Type B pancreatic cell (in vitro differentiated cells): Measurements from ENCODE around the gene PPFIA1. TPM values are rescaled to one million over a fixed set of nuclear protein-coding genes. Genes with fewer than 3 reads are reported as not detected.

Experiments used
- DNase-seq: peaks from one replicate; pipeline ENCODE4 v3.0.0; 2021; ENCODE audit warnings: mixed read lengths; ENCODE audit not compliant: unreplicated experiment; ENCODE audit errors: extremely low spot score
- H3K27ac Mint-ChIP-seq: 2 replicates; pipeline ENCODE4 v1.8.0; 2021; ENCODE audit warnings: mild to moderate bottlenecking, mixed read lengths
- H3K27me3 Mint-ChIP-seq: 2 replicates; pipeline ENCODE4 v1.8.0; 2021; ENCODE audit warnings: mixed read lengths
- H3K36me3 Mint-ChIP-seq: 2 replicates; pipeline ENCODE4 v1.8.0; 2021; ENCODE audit warnings: mixed read lengths
- H3K4me1 Mint-ChIP-seq: one replicate; pipeline ENCODE4 v1.8.0; 2021; ENCODE audit warnings: mixed read lengths; ENCODE audit not compliant: unreplicated experiment
- H3K4me3 Mint-ChIP-seq: 2 replicates; pipeline ENCODE4 v1.8.0; 2021; ENCODE audit warnings: mild to moderate bottlenecking, mixed read lengths
- H3K9me3 Mint-ChIP-seq: 2 replicates; pipeline ENCODE4 v1.8.0; 2021; ENCODE audit warnings: mixed read lengths
- total RNA-seq: library from RNA; stranded (reverse); gene quantifications from 2 replicates; pipeline ENCODE4 v1.2.1, GENCODE V29; 2021; ENCODE audit warnings: low replicate concordance
- TF ChIP-seq, protein P1 (sequence below): fragments of 200-600 bp; sonication (generic); conservative IDR thresholded peaks from 2 replicates; pipeline ENCODE4 v1.5.0; 2021; ENCODE audit warnings: antibody characterized with exemption, mild to moderate bottlenecking

Gene PPFIA1
- total RNA-seq, 1 donor from 2014 or later: 57.0 TPM

DNA sequence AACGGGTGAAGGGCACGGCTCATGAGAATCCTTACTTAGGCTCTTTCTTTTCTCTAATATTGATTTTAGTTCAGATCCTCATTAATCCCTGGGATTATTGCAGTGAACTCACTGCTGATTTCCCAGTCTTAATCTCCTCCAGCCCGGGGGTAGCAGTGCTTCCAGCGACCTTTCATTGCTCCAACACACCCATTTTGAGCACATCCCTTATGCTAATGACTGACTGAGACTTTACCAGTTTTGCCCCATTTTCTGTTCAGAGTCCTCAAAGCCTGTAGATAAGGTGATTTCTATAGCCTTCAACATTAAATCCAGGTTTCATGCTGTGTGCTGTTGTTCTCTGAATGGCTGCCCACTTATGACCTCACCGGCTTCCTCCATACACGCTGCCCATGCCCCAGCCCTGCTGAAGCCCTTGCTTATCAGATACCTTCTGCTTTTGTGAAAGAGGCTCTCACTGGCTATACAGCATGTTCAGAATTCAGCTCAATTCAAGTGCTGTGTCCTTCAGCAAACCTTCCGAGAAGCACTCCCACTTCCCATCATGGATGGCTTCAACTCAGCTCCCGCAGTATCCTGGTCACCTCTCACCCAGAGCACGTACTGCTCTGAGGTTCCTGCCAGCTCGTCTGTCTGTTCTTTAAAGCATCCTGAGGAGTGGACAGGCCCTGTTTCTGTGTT lies 49.0 kb downstream of the PPFIA1 start:
- Mint-ChIP-seq H3K4me1 (peaks cover 21% of the 10 kb centered on the region), H3K27me3 (no peaks in the 10 kb centered on the region), H3K27ac (no peak overlapping the region)

GRCh38 chr11:70322666-70323065 lies 52.2 kb downstream of the PPFIA1 start:
- no peaks in the 10 kb centered on the region for H3K27me3 Mint-ChIP-seq
- H3K36me3 Mint-ChIP-seq: peaks cover 19% of the 10 kb centered on the region
- no peak for DNase-seq

More for the DNA sequence above, 49.0 kb downstream of the PPFIA1 start:
- TF ChIP-seq, protein P1, sequence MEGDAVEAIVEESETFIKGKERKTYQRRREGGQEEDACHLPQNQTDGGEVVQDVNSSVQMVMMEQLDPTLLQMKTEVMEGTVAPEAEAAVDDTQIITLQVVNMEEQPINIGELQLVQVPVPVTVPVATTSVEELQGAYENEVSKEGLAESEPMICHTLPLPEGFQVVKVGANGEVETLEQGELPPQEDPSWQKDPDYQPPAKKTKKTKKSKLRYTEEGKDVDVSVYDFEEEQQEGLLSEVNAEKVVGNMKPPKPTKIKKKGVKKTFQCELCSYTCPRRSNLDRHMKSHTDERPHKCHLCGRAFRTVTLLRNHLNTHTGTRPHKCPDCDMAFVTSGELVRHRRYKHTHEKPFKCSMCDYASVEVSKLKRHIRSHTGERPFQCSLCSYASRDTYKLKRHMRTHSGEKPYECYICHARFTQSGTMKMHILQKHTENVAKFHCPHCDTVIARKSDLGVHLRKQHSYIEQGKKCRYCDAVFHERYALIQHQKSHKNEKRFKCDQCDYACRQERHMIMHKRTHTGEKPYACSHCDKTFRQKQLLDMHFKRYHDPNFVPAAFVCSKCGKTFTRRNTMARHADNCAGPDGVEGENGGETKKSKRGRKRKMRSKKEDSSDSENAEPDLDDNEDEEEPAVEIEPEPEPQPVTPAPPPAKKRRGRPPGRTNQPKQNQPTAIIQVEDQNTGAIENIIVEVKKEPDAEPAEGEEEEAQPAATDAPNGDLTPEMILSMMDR: no peak
- no peaks in the 10 kb centered on the region for H3K9me3 Mint-ChIP-seq
- peaks cover 7% of the 10 kb centered on the region for H3K36me3 Mint-ChIP-seq
- no peak overlapping the region for H3K4me3 Mint-ChIP-seq
- DNase-seq: no peak

DNA sequence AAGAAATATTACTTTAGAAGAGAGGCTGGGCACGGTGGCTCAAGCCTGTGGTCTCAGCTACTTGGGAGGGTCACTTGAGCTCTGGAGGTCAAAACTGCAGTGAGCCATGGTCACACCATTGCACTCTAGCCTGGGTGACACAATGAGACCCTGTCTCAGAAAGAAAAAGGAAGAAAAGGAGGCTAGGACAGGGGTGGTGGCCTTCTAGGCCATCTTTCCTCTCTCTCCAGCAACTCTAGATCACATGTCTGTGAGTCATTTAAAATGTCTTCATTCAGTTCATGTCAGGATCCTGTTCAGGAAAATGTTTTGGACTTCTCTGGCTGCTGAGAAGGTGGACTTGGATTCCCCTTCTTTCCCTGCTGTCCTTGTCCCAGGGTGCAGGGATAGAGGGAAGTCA lies 53.3 kb downstream of the PPFIA1 start:
- no peaks in the 10 kb centered on the region for H3K9me3 Mint-ChIP-seq
- no peak for DNase-seq
- H3K36me3 Mint-ChIP-seq: peaks cover 30% of the 10 kb centered on the region
- no peaks in the 10 kb centered on the region for H3K27me3 Mint-ChIP-seq
- H3K4me3 Mint-ChIP-seq: no peak overlapping the region
- TF ChIP-seq, protein P1: no peak
- peak overlapping the region; percentile 24 for H3K27ac Mint-ChIP-seq
- peaks cover 17% of the 10 kb centered on the region for H3K4me1 Mint-ChIP-seq

More at GRCh38 chr11:70322666-70323065, 52.2 kb downstream of the PPFIA1 start:
- H3K27ac Mint-ChIP-seq: no peak overlapping the region
- H3K4me3 Mint-ChIP-seq: no peak overlapping the region
- H3K4me1 Mint-ChIP-seq: peaks cover 17% of the 10 kb centered on the region
- no peaks in the 10 kb centered on the region for H3K9me3 Mint-ChIP-seq
- TF ChIP-seq, protein P1: no peak

- no peaks in the 10 kb centered on the region for H3K9me3 Mint-ChIP-seq
- TF ChIP-seq, protein P1: no peak
- DNase-seq: no peak
- H3K4me3 Mint-ChIP-seq: no peak overlapping the region
- H3K27me3 Mint-ChIP-seq: no peaks in the 10 kb centered on the region
- H3K27ac Mint-ChIP-seq: no peak overlapping the region
- H3K36me3 Mint-ChIP-seq: peaks cover 32% of the 10 kb centered on the region
- H3K4me1 Mint-ChIP-seq: peaks cover 17% of the 10 kb centered on the region
These were observed 54.1 kb downstream of the PPFIA1 start for GRCh38 chr11:70324376-70325115.

DNA sequence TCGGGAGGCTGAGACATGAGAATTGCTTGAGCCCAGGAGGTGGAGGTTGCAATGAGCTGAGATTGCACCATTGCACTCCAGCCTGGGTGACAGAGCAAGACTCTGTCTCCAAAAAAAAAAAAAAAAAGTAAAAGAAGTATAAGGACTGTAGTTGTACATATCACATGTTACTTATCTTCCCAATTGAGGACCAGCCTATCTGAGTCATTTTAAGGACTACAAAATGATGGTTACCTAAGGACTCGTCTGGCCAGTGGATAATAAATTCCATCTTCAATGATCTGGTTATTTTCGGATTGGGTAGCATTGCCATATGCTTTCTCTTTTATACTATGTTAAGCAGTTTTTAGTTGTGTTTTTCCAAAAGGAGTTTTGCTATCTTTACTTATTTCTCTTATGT lies 55.3 kb downstream of the PPFIA1 start:
- TF ChIP-seq, protein P1: no peak
- DNase-seq: no peak
- Mint-ChIP-seq H3K9me3 (no peaks in the 10 kb centered on the region), H3K27ac (no peak overlapping the region), H3K4me1 (peaks cover 17% of the 10 kb centered on the region), H3K36me3 (peaks cover 39% of the 10 kb centered on the region), H3K4me3 (no peak overlapping the region), H3K27me3 (no peaks in the 10 kb centered on the region)
